ENCODE data around the gene C5AR1.
"Not testable (repeated sequence)": the region's sequence is repeated elsewhere in the genome, so short reads cannot be mapped to it uniquely, and the experiment has no call there.

The C5AR1 gene

DNA sequence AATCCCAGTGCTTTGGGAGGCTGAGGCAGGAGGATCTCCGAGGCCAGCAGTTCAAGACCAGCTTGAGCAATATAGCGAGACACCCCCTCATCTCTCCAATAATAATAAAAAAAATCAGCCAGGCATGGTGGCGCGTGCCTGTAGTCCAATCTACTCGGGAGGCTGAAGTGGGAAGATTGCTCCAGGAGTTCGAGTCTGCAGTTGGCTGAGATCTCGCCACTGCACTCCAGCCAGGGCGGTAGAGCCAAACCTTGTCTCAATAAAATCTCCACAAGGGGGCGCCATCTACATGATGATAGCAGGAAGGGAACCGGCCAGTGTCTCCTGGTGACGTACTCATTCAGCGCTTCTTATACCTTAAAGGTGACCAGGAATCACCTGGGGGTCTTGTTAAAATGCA is 13.6 kb upstream of the C5AR1 start:
- H3K18ac ChIP-seq (ENCODE audit: low read length): no peak overlapping the region
- no CpG with 5 or more reads among the region's 12 CpGs for WGBS, 2 donors (ENCODE audit: extremely low coverage in 2 of 2, insufficient read length in 2 of 2, insufficient replicate concordance in 1 of 2)
- H2AFZ ChIP-seq (ENCODE audit: low read length): no peak overlapping the region
- no peaks in the 10 kb centered on the region for H3K36me3 ChIP-seq (replicated peaks in 1 of 2; ENCODE audit: control insufficient read depth in 2 of 2, insufficient read depth in 2 of 2, low read length in 2 of 2)
- H2BK120ac ChIP-seq (ENCODE audit: low read depth, low read length): no peak overlapping the region
- H2BK12ac ChIP-seq (ENCODE audit: low read length): no peak overlapping the region
- H3K27me3 ChIP-seq (ENCODE audit: control insufficient read depth in 3 of 3, insufficient read depth in 3 of 3, low read depth in 1 of 3, low read length in 3 of 3): no peaks in the 10 kb centered on the region
- H3K79me1 ChIP-seq (ENCODE audit: low read depth, low read length): no peaks in the 10 kb centered on the region
- DNase-seq (ENCODE audit: low spot score): peak; percentile 85
- no peak overlapping the region for H2AK5ac ChIP-seq (ENCODE audit: low read depth, low read length)
- H3K4ac ChIP-seq (ENCODE audit: low read length): no peak overlapping the region
- no peak overlapping the region for H3K4me2 ChIP-seq (ENCODE audit: insufficient read depth, low read length, poor library complexity, severe bottlenecking)
- no peak overlapping the region for H3K4me3 ChIP-seq (ENCODE audit: low read length in 2 of 2)
- no peak overlapping the region for H3K23ac ChIP-seq (ENCODE audit: low read depth, low read length, poor library complexity)
- no peak overlapping the region for H3K9ac ChIP-seq (ENCODE audit: low read depth, low read length, poor library complexity)
- no peak overlapping the region for H3K14ac ChIP-seq (ENCODE audit: low read length)
- H4K91ac ChIP-seq (ENCODE audit: low read depth, low read length, poor library complexity): no peak overlapping the region
- no peaks in the 10 kb centered on the region for H3K9me3 ChIP-seq (replicated peaks in 1 of 2; ENCODE audit: control insufficient read depth in 2 of 2, insufficient read depth in 1 of 2, low read depth in 1 of 2, low read length in 2 of 2)
- H2BK5ac ChIP-seq (ENCODE audit: low read length): no peak overlapping the region
- H3K4me1 ChIP-seq (ENCODE audit: control insufficient read depth in 2 of 2, insufficient read depth in 1 of 2, low read depth in 1 of 2, low read length in 2 of 2): no peaks in the 10 kb centered on the region
- no peak overlapping the region for H2BK15ac ChIP-seq (ENCODE audit: low read length)
- H3K27ac ChIP-seq (replicated peaks; ENCODE audit: low read length): no peak overlapping the region
- H4K8ac ChIP-seq (ENCODE audit: low read depth, low read length): no peak overlapping the region

GRCh38 chr19:47300867-47301266 is 8.8 kb upstream of the C5AR1 start:
- not testable (repeated sequence) for H3K79me1 ChIP-seq (ENCODE audit: low read depth, low read length)

GRCh38 chr19:47302249-47302648 is 7.4 kb upstream of the C5AR1 start:
- no peak overlapping the region for H2AFZ ChIP-seq (ENCODE audit: low read length)
- DNase-seq (ENCODE audit: low spot score): no peak
- no peak overlapping the region for H2BK120ac ChIP-seq (ENCODE audit: low read depth, low read length)

More at GRCh38 chr19:47300867-47301266, 8.8 kb upstream of the C5AR1 start:
- H2BK15ac ChIP-seq (ENCODE audit: low read length); H2BK12ac ChIP-seq (ENCODE audit: low read length); H3K14ac ChIP-seq (ENCODE audit: low read length); H4K8ac ChIP-seq (ENCODE audit: low read depth, low read length); H3K4me3 ChIP-seq (ENCODE audit: low read length in 2 of 2); H3K9ac ChIP-seq (ENCODE audit: low read depth, low read length, poor library complexity); H3K4me1 ChIP-seq (ENCODE audit: control insufficient read depth in 2 of 2, insufficient read depth in 1 of 2, low read depth in 1 of 2, low read length in 2 of 2); DNase-seq (ENCODE audit: low spot score); H3K4me2 ChIP-seq (ENCODE audit: insufficient read depth, low read length, poor library complexity, severe bottlenecking); H3K9me3 ChIP-seq (replicated peaks in 1 of 2; ENCODE audit: control insufficient read depth in 2 of 2, insufficient read depth in 1 of 2, low read depth in 1 of 2, low read length in 2 of 2); H2AFZ ChIP-seq (ENCODE audit: low read length); H3K27me3 ChIP-seq (ENCODE audit: control insufficient read depth in 3 of 3, insufficient read depth in 3 of 3, low read depth in 1 of 3, low read length in 3 of 3); H2BK120ac ChIP-seq (ENCODE audit: low read depth, low read length); H2AK5ac ChIP-seq (ENCODE audit: low read depth, low read length); H3K4ac ChIP-seq (ENCODE audit: low read length); H3K36me3 ChIP-seq (replicated peaks in 1 of 2; ENCODE audit: control insufficient read depth in 2 of 2, insufficient read depth in 2 of 2, low read length in 2 of 2); H2BK5ac ChIP-seq (ENCODE audit: low read length); H3K27ac ChIP-seq (replicated peaks; ENCODE audit: low read length); H3K23ac ChIP-seq (ENCODE audit: low read depth, low read length, poor library complexity); H3K18ac ChIP-seq (ENCODE audit: low read length); H4K91ac ChIP-seq (ENCODE audit: low read depth, low read length, poor library complexity): not testable (repeated sequence)
- WGBS, 2 donors (ENCODE audit: extremely low coverage in 2 of 2, insufficient read length in 2 of 2, insufficient replicate concordance in 1 of 2): no CpG with 5 or more reads among the region's 14 CpGs

DNA sequence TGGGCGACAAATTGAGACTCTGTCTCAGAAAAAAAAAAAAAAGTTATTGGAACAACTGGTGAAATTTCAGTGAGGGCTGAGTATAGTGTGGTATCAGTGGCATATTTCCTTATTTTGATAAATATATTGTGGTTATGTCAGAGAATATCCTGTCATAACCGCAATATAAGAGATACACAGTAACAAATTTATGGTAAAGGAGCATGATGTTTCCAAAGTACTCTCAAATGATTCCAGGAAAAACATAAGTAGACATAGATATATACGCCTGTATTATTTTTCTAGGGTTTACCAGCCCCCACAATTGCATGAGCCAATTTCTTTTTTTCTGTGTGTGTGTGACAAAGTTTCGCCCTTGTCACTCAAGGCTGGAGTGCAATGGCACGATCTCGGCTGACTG is 5.7 kb upstream of the C5AR1 start:
- no peak overlapping the region for H3K9ac ChIP-seq (ENCODE audit: low read depth, low read length, poor library complexity)
- no peak overlapping the region for H4K8ac ChIP-seq (ENCODE audit: low read depth, low read length)
- H3K18ac ChIP-seq (ENCODE audit: low read length): no peak overlapping the region
- no peak overlapping the region for H2AK5ac ChIP-seq (ENCODE audit: low read depth, low read length)
- WGBS, 2 donors (ENCODE audit: extremely low coverage in 2 of 2, insufficient read length in 2 of 2, insufficient replicate concordance in 1 of 2): no CpG with 5 or more reads among the region's 6 CpGs
- H3K4me1 ChIP-seq (ENCODE audit: control insufficient read depth in 2 of 2, insufficient read depth in 1 of 2, low read depth in 1 of 2, low read length in 2 of 2): no peaks in the 10 kb centered on the region
- H3K27me3 ChIP-seq (ENCODE audit: control insufficient read depth in 3 of 3, insufficient read depth in 3 of 3, low read depth in 1 of 3, low read length in 3 of 3): no peaks in the 10 kb centered on the region
- H3K9me3 ChIP-seq (replicated peaks in 1 of 2; ENCODE audit: control insufficient read depth in 2 of 2, insufficient read depth in 1 of 2, low read depth in 1 of 2, low read length in 2 of 2): no peaks in the 10 kb centered on the region
- no peaks in the 10 kb centered on the region for H3K36me3 ChIP-seq (replicated peaks in 1 of 2; ENCODE audit: control insufficient read depth in 2 of 2, insufficient read depth in 2 of 2, low read length in 2 of 2)
- no peak overlapping the region for H3K27ac ChIP-seq (replicated peaks; ENCODE audit: low read length)
- H3K4me3 ChIP-seq (ENCODE audit: low read length in 2 of 2): no peak overlapping the region
- H2BK5ac ChIP-seq (ENCODE audit: low read length): no peak overlapping the region
- H2BK15ac ChIP-seq (ENCODE audit: low read length): no peak overlapping the region
- DNase-seq (ENCODE audit: low spot score): no peak
- H2BK12ac ChIP-seq (ENCODE audit: low read length): no peak overlapping the region
- no peak overlapping the region for H3K4ac ChIP-seq (ENCODE audit: low read length)
- no peak overlapping the region for H3K4me2 ChIP-seq (ENCODE audit: insufficient read depth, low read length, poor library complexity, severe bottlenecking)
- H3K23ac ChIP-seq (ENCODE audit: low read depth, low read length, poor library complexity): no peak overlapping the region
- H2AFZ ChIP-seq (ENCODE audit: low read length): no peak overlapping the region
- H4K91ac ChIP-seq (ENCODE audit: low read depth, low read length, poor library complexity): no peak overlapping the region
- H3K14ac ChIP-seq (ENCODE audit: low read length): no peak overlapping the region
- no peaks in the 10 kb centered on the region for H3K79me1 ChIP-seq (ENCODE audit: low read depth, low read length)
- H2BK120ac ChIP-seq (ENCODE audit: low read depth, low read length): no peak overlapping the region

More at GRCh38 chr19:47302249-47302648, 7.4 kb upstream of the C5AR1 start:
- H2AK5ac ChIP-seq (ENCODE audit: low read depth, low read length): no peak overlapping the region
- no peak overlapping the region for H4K91ac ChIP-seq (ENCODE audit: low read depth, low read length, poor library complexity)
- no peak overlapping the region for H3K4me2 ChIP-seq (ENCODE audit: insufficient read depth, low read length, poor library complexity, severe bottlenecking)
- H3K4me1 ChIP-seq (ENCODE audit: control insufficient read depth in 2 of 2, insufficient read depth in 1 of 2, low read depth in 1 of 2, low read length in 2 of 2): no peaks in the 10 kb centered on the region
- H4K8ac ChIP-seq (ENCODE audit: low read depth, low read length): no peak overlapping the region
- WGBS, 2 donors (ENCODE audit: extremely low coverage in 2 of 2, insufficient read length in 2 of 2, insufficient replicate concordance in 1 of 2): no CpG with 5 or more reads among the region's 10 CpGs
- no peak overlapping the region for H2BK5ac ChIP-seq (ENCODE audit: low read length)
- no peak overlapping the region for H3K4me3 ChIP-seq (ENCODE audit: low read length in 2 of 2)
- H3K9ac ChIP-seq (ENCODE audit: low read depth, low read length, poor library complexity): no peak overlapping the region
- no peak overlapping the region for H3K27ac ChIP-seq (replicated peaks; ENCODE audit: low read length)
- no peaks in the 10 kb centered on the region for H3K27me3 ChIP-seq (ENCODE audit: control insufficient read depth in 3 of 3, insufficient read depth in 3 of 3, low read depth in 1 of 3, low read length in 3 of 3)
- no peak overlapping the region for H3K4ac ChIP-seq (ENCODE audit: low read length)
- no peak overlapping the region for H2BK15ac ChIP-seq (ENCODE audit: low read length)
- H2BK12ac ChIP-seq (ENCODE audit: low read length): no peak overlapping the region
- no peaks in the 10 kb centered on the region for H3K9me3 ChIP-seq (replicated peaks in 1 of 2; ENCODE audit: control insufficient read depth in 2 of 2, insufficient read depth in 1 of 2, low read depth in 1 of 2, low read length in 2 of 2)
- H3K79me1 ChIP-seq (ENCODE audit: low read depth, low read length): no peaks in the 10 kb centered on the region
- H3K14ac ChIP-seq (ENCODE audit: low read length): no peak overlapping the region
- no peak overlapping the region for H3K18ac ChIP-seq (ENCODE audit: low read length)
- no peak overlapping the region for H3K23ac ChIP-seq (ENCODE audit: low read depth, low read length, poor library complexity)
- no peaks in the 10 kb centered on the region for H3K36me3 ChIP-seq (replicated peaks in 1 of 2; ENCODE audit: control insufficient read depth in 2 of 2, insufficient read depth in 2 of 2, low read length in 2 of 2)
